ENCODE measurements around the gene ST6GALNAC4.

DNA sequence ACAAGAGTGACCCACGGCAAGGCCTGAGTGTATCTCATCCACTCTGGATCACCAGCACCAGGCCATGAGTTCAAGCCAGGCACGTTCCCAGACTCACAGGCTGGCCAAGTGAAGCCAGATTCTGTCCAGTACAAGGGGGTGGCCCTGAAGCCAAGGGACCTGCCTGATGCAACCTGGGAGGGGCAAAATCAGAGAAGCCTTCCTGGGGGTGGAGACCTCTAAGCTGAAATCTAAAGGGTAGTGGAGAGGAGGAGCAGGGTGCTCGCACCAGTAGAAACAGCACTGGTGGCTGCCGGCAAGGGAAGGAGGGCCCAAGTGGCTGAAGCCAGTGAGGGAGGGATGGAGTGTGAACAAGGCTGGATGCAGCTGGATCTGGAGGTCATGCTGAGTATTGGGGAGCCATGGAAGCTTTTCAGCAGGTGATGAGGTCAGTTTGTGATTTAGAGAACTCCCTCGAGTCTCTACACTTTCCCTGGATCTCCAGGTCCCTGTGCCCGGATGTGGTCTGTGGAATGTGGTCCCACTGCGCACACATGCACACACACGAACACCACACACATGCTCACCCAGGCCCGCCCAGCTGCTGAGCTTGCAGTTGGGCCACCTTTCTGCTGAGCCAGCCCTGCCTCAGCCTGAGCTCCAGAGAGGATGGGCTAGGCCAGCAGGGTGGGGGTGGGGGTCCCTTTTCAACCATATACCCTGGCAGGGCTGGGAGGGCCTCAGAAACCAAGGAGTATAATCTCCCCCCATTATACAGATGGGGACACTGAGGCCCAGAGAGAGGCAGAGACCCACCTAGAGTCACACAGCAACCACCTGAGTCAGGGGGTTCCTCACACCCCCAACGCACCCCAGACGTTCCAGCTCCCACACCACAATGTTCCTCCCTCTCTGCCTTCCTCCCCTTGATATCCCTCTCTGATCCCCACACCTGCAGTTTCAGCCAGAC, 12.1 kb upstream of the ST6GALNAC4 start:
- TF ChIP-seq FOXK2 (IDR thresholded peaks at IDR 0.05) (no peak), SP1 (IDR thresholded peaks at IDR 0.05; ENCODE audit: low read depth, low read length) (no peak), MTA2 (IDR thresholded peaks at IDR 0.05; ENCODE audit: low read depth) (no peak), CHD4 (IDR thresholded peaks at IDR 0.05) (no peak), TCF12 (IDR thresholded peaks at IDR 0.05; ENCODE audit: low read depth, low read length) (no peak), POLR2A (IDR thresholded peaks at IDR 0.05; ENCODE audit: low read depth, low read length) (no peak; the same call in 1 of the 2 replicates), TCF7 (IDR thresholded peaks at IDR 0.05; ENCODE audit: borderline replicate concordance) (no peak), BRCA1 (IDR thresholded peaks at IDR 0.05; ENCODE audit: low read depth, low read length) (no peak), NFIC (IDR thresholded peaks at IDR 0.05; ENCODE audit: low read depth, low read length) (no peak)
- TF ChIP-seq, protein P1, sequence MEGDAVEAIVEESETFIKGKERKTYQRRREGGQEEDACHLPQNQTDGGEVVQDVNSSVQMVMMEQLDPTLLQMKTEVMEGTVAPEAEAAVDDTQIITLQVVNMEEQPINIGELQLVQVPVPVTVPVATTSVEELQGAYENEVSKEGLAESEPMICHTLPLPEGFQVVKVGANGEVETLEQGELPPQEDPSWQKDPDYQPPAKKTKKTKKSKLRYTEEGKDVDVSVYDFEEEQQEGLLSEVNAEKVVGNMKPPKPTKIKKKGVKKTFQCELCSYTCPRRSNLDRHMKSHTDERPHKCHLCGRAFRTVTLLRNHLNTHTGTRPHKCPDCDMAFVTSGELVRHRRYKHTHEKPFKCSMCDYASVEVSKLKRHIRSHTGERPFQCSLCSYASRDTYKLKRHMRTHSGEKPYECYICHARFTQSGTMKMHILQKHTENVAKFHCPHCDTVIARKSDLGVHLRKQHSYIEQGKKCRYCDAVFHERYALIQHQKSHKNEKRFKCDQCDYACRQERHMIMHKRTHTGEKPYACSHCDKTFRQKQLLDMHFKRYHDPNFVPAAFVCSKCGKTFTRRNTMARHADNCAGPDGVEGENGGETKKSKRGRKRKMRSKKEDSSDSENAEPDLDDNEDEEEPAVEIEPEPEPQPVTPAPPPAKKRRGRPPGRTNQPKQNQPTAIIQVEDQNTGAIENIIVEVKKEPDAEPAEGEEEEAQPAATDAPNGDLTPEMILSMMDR (IDR thresholded peaks at IDR 0.05 in 2 of 3, conservative IDR thresholded peaks at IDR 0.05 in 1 of 3; ENCODE audit: control insufficient read depth in 2 of 3, extremely low read depth in 1 of 3, insufficient read depth in 1 of 3, low read depth in 3 of 3, low read length in 3 of 3) = no peak
- TF ChIP-seq, protein P2, sequence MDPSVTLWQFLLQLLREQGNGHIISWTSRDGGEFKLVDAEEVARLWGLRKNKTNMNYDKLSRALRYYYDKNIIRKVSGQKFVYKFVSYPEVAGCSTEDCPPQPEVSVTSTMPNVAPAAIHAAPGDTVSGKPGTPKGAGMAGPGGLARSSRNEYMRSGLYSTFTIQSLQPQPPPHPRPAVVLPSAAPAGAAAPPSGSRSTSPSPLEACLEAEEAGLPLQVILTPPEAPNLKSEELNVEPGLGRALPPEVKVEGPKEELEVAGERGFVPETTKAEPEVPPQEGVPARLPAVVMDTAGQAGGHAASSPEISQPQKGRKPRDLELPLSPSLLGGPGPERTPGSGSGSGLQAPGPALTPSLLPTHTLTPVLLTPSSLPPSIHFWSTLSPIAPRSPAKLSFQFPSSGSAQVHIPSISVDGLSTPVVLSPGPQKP (IDR thresholded peaks at IDR 0.05; ENCODE audit: low read depth, low read length) = no peak
- TF ChIP-seq, protein P3, sequence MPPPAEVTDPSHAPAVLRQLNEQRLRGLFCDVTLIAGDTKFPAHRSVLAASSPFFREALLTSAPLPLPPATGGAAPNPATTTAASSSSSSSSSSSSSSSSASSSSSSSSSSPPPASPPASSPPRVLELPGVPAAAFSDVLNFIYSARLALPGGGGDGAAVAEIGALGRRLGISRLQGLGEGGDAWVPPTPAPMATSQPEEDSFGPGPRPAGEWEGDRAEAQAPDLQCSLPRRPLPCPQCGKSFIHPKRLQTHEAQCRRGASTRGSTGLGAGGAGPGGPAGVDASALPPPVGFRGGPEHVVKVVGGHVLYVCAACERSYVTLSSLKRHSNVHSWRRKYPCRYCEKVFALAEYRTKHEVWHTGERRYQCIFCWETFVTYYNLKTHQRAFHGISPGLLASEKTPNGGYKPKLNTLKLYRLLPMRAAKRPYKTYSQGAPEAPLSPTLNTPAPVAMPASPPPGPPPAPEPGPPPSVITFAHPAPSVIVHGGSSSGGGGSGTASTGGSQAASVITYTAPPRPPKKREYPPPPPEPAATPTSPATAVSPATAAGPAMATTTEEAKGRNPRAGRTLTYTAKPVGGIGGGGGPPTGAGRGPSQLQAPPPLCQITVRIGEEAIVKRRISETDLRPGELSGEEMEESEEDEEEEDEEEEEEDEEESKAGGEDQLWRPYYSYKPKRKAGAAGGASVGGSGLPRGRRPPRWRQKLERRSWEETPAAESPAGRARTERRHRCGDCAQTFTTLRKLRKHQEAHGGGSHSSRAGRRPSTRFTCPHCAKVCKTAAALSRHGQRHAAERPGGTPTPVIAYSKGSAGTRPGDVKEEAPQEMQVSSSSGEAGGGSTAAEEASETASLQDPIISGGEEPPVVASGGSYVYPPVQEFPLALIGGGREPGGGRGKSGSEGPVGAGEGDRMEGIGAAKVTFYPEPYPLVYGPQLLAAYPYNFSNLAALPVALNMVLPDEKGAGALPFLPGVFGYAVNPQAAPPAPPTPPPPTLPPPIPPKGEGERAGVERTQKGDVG (CRISPR knock-in tag; IDR thresholded peaks at IDR 0.05) = no peak
- TF ChIP-seq, protein P4, sequence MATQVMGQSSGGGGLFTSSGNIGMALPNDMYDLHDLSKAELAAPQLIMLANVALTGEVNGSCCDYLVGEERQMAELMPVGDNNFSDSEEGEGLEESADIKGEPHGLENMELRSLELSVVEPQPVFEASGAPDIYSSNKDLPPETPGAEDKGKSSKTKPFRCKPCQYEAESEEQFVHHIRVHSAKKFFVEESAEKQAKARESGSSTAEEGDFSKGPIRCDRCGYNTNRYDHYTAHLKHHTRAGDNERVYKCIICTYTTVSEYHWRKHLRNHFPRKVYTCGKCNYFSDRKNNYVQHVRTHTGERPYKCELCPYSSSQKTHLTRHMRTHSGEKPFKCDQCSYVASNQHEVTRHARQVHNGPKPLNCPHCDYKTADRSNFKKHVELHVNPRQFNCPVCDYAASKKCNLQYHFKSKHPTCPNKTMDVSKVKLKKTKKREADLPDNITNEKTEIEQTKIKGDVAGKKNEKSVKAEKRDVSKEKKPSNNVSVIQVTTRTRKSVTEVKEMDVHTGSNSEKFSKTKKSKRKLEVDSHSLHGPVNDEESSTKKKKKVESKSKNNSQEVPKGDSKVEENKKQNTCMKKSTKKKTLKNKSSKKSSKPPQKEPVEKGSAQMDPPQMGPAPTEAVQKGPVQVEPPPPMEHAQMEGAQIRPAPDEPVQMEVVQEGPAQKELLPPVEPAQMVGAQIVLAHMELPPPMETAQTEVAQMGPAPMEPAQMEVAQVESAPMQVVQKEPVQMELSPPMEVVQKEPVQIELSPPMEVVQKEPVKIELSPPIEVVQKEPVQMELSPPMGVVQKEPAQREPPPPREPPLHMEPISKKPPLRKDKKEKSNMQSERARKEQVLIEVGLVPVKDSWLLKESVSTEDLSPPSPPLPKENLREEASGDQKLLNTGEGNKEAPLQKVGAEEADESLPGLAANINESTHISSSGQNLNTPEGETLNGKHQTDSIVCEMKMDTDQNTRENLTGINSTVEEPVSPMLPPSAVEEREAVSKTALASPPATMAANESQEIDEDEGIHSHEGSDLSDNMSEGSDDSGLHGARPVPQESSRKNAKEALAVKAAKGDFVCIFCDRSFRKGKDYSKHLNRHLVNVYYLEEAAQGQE (IDR thresholded peaks at IDR 0.05; ENCODE audit: low read depth, low read length) = no peak
